CD4-positive, alpha-beta T cell treated with Interleukin-21 for 1 hour (primary cell): ENCODE data around the gene THTPA.
"Not testable (repeated sequence)": the region's sequence is repeated elsewhere in the genome, so short reads cannot be mapped to it uniquely, and the experiment has no call there.

ENCODE experiments used
- DNase-seq: peaks from one replicate; pipeline ENCODE4 v3.0.0-alpha.2; 2020

Gene THTPA

GRCh38 chr14:23535943-23536342, 20.1 kb upstream of the THTPA start:
- no peak for DNase-seq

GRCh38 chr14:23536494-23536893, 19.6 kb upstream of the THTPA start:
- no peak for DNase-seq

GRCh38 chr14:23536906-23537305, 19.2 kb upstream of the THTPA start:
- DNase-seq: not testable (repeated sequence)

GRCh38 chr14:23537351-23538049, 18.6 kb upstream of the THTPA start:
- no peak for DNase-seq

- DNase-seq: no peak
Measured at GRCh38 chr14:23538050-23538718, 17.9 kb upstream of the THTPA start.

GRCh38 chr14:23538785-23539184, 17.3 kb upstream of the THTPA start:
- no peak for DNase-seq

- DNase-seq: peak; percentile 55
Measured at GRCh38 chr14:23539248-23540140, 16.6 kb upstream of the THTPA start.

- no peak for DNase-seq
Measured at GRCh38 chr14:23540141-23540469, 16.0 kb upstream of the THTPA start.

GRCh38 chr14:23542261-23542660, 13.8 kb upstream of the THTPA start:
- DNase-seq: no peak

GRCh38 chr14:23543403-23543802, 12.7 kb upstream of the THTPA start:
- DNase-seq: no peak

GRCh38 chr14:23544511-23545447, 11.3 kb upstream of the THTPA start:
- DNase-seq: no peak

GRCh38 chr14:23545740-23546365, 10.2 kb upstream of the THTPA start:
- DNase-seq: no peak

- DNase-seq: no peak
Measured at GRCh38 chr14:23546450-23547035, 9.5 kb upstream of the THTPA start.

- DNase-seq: no peak
Measured at GRCh38 chr14:23547924-23548323, 8.1 kb upstream of the THTPA start.

GRCh38 chr14:23548351-23549318, 7.4 kb upstream of the THTPA start:
- DNase-seq: no peak

- DNase-seq: no peak
Measured at GRCh38 chr14:23550131-23550811, 5.8 kb upstream of the THTPA start.

- no peak for DNase-seq
Measured at GRCh38 chr14:23550812-23551265, 5.2 kb upstream of the THTPA start.

- DNase-seq: peak; percentile 79
Measured at GRCh38 chr14:23551266-23552028, 4.6 kb upstream of the THTPA start, which contains the start of gene ZFHX2. TSS of gene ZFHX2 (minus strand) at chr14:23551765. CDS start at chr14:23535325, 16,440 bp downstream.

GRCh38 chr14:23555533-23555881, 564 bp upstream of the THTPA start:
- DNase-seq: no peak
